NCI-H2196 treated with DMSO at 0.1 percent for 48 hours (cell line): ENCODE data around the gene TWF1.
A peak's percentile ranks its signal among the peaks of the same experiment; 100 is the strongest.
"Not testable (repeated sequence)": the region's sequence is repeated elsewhere in the genome, so short reads cannot be mapped to it uniquely, and the experiment has no call there.

Experiments
- DNase-seq: peaks from one replicate; lab custom pipeline; 2025; ENCODE audit not compliant: unreplicated experiment; lab: John Stamatoyannopoulos, UW

Gene TWF1

DNA sequence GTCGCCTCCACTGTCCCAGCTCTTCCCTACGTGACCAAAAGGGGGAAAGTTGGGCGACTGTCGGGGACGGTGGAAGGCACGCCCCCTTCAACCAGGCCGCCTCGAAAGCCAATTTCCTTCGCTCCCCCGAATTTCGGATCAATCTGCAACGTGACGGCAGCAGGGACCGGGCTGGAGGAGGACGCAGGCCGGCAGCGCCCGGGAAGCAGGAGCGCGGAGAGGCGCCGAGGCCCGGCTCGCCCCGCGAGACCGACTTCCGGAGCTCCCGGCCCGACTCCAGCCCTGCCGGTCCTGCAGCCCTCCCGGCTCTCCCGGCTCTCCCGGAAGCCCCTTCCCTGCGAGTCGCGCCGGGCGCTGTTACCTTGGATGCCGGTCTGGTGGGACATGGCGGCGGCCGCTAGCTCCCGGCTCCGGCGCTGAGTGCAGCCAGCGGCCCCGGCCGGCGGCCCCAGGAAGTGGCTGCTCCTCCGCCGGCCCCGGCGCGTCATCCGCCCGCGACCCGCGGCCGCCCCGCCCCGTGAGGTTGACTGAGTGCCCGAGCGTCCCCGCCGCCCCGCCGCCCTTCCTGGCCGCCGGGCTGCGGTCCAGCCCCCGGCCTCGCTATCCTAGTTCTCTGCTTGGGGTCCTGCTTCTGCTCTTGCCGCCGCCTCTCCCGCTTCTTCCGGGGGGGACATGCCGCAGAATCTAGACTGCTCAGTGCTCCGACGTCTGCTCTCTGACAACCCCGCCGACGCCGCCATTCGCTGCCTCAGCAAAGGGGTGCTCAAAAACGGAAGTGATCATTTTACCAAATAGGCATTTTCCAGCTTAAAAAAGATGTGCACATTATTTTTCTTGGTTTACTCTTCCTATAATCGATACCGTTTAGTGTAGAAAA lies at the start of gene TWF1:
Gene TWF1 (minus strand): TSS at position 458 of the 877 bp plus-strand sequence. CDS start 72 bp downstream, at position 386.
- peak; percentile 71 for DNase-seq

DNA sequence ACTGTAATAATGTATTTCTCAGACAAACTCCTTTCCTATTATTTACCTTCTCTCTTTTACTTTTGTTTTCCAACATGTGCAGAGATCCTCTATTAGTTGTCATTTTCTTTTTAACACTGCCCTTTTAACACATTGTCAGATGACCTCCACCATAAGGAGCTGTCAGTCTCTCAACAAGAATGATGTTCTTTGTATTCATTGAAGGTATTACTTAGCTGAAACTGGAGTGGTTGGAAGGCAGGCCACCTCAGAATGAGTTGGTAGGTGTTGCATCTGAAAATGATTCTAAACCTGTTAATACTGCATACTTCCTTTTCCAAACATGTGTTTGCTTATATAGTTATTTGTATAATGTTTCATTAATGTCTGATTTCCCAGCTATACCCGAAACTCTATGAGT lies 46.6 kb upstream of the TWF1 start:
- no peak for DNase-seq

GRCh38 chr12:43848786-43849185 lies 42.7 kb upstream of the TWF1 start:
- no peak for DNase-seq

GRCh38 chr12:43848226-43848507 lies 42.0 kb upstream of the TWF1 start:
- no peak for DNase-seq

DNA sequence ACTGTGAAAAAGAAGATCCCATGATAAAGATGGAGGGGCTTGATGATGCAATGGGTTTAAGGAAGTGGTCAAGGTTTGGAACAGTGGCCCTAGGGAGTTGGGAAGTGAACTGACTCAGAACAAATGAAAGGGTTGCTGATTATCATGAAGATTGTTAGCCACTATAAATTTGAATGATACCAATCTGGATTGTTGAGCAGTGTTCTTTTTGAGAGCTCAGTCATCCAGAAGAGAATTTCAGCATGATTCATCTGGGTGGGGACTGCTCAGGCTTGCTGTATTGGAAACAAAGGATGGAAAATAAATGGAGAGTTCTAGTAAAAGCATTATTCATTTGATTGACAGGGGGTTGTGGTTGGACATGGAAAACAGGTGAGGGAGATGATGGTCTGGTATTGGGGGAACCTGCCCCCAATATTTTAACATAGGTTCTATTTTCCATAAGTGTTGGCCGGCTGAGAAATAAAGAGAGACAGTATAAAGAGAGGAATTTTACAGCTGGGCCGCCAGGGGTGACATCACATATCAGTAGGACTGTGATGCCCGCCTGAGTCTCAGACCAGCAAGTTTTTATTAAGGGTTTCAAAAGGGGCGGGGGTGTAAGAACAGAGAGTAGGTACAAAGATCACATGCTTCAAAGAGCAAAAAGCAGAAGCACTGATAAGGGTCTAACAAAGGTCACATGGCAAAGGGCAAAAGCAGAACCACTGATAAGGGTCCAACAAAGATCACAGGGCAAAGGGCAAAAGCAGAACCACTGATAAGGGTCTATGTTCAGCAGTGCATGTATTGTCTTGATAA lies 41.5 kb upstream of the TWF1 start:
- not testable (repeated sequence) for DNase-seq

- no peak for DNase-seq
Observed at GRCh38 chr12:43842259-43842658, 36.1 kb upstream of the TWF1 start.

- DNase-seq, result no peak
Observed at GRCh38 chr12:43841253-43841652, 35.1 kb upstream of the TWF1 start.

GRCh38 chr12:43840338-43840737 lies 34.2 kb upstream of the TWF1 start:
- DNase-seq, result no peak

DNA sequence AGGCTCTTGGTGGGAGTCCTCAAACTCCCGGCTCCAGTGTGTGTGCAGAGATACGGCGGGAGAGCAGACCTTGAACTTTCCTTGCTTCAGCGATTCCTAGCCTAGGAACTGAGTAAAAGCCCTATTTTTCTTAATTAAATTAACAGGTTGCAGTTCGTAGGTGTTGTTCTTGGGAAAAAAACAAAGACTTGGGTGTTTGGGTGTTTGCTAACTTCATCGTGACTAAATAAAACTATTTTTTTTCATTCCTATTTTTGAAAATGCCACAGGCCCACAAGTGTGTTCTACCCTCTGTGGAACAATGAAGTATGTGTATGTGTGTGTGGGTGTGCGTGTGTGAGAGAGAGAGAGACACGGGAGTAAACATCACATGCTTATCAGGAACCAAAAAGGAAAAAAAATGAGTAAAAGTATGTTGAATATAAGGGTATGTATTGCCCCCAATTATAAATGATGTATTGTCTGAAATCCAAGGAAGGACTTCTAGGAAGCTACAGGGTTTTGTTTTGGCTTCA lies 30.4 kb upstream of the TWF1 start:
- DNase-seq, result no peak

- peak; percentile 11 for DNase-seq
Observed at GRCh38 chr12:43835656-43836474, 29.7 kb upstream of the TWF1 start, which contains the start of gene TMEM117. Gene TMEM117 (plus strand): TSS chr12:43836081.

- DNase-seq, result no peak
Observed at GRCh38 chr12:43835264-43835655, 29.1 kb upstream of the TWF1 start.

GRCh38 chr12:43832463-43833168 lies 26.5 kb upstream of the TWF1 start:
- no peak for DNase-seq

DNA sequence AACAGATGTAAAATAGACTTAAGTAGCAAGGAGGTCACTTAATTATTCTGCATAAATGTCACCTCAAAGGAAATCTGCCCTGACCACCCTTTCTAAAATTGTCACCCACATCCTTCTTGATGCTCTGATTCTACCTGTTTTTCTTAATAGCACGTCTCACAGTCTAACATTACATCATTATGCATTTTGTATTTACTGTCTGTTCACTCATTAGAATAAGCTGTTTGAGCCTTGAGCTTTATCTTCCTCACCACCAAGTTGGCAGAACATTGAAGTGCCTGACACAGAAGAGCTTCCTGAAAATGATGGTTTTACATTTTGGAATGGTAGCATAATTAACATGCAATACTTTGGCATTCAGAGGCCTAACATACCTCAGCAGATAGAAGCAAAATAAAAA lies 21.0 kb upstream of the TWF1 start:
- DNase-seq, result no peak

GRCh38 chr12:43826681-43827080 lies 20.6 kb upstream of the TWF1 start:
- DNase-seq, result no peak

DNA sequence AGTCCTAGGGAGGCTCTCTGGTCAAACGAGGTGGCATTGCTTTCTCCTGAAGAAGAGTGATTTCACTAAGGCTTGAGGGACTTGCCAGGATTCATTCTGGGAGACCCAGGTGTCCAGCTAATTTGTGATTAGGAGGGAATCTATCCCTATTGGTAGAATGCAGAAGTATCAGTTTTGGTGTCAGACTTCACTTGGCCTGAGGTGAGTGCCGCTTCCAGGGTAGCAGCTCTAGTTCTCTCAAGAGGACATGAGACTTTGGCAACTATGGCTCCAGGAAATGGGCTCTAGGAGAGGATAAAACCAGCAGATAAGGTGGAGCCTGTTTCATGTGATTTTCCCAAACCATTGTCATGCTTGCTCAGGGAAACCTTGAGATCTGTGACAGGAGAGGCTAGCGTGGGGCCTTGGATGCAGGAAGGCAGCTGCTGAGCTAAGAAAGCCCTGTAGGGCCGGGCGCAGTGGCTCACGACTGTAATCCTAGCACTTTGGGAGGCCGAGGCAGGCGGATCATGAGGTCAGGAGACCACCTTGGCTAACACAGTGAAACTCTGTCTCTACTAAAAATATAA lies 18.2 kb upstream of the TWF1 start:
- no peak for DNase-seq

DNA sequence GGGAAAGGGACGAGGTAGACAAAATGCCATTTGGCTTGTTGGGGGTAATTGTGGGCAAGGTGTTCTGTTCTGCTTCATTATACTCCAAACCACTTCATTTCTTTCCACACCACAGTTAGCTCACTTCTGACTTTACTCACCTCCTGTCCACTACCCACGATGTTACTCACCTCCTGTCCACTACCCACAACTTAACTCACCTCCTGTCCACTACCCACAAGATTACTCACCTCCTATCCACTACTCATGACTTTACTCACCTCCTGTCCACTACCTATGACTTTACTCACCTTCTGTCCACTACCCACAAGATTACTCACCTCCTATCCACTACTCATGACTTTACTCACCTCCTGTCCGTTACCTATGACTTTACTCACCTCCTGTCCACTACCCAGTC lies 10.1 kb upstream of the TWF1 start:
- no peak for DNase-seq

DNA sequence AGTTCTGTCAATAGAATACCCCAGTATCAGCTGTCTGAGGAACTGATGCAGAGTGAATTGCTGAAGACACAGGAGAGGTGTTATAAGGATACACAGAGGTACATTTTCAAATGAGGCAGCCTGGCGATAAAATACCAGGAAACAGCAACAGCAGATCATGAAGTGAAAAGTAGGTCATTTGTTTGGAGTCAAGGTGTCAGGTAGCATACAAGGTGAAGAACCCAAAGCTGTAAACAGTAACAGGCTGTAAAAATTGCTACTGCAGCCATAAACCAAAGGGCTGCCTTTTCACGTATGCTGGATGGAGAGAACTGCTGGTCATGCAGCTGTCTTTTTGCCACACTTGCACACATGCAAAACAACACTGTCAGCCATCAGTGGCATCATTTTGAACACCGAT lies 9.3 kb upstream of the TWF1 start:
- DNase-seq, result peak; percentile 8

DNA sequence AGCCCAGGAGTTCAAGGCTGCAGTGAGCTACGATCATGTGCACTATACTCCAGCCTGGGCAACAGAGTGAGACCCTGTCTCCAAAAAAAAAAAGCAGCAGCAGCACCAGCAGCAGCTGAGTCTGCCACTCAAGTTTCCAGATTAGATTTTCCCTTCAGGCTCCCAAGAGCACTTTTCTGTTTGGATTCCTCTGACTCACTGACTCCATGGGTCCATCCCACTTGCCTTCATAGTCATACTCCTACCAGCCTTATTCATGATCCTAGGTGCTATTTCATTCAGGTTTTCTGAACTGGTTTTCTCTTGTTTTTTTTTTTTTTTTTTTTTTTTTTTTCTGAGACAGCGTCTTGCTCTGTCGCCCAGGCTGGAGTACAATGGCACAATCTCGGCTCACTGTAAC lies 6.8 kb upstream of the TWF1 start:
- DNase-seq, result no peak

DNA sequence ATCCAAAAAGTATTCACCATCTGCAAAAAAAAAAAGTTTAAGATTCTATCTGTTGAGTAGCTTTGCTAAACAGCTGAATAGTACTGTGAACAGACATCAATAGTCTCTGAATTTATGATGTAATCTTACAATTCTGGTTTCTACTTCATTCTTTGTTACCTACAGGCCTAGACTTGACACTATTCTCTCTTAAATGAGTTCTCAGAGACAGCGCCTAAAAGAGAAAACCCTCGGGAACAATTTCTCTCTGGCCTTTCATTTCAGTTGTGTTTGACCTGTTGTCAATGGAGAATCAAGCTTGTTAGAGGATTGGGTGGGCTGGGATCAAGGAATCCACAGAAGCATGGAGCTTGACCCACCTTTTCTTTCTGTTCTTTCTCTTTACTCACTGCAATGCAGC lies 5.9 kb upstream of the TWF1 start:
- no peak for DNase-seq

DNA sequence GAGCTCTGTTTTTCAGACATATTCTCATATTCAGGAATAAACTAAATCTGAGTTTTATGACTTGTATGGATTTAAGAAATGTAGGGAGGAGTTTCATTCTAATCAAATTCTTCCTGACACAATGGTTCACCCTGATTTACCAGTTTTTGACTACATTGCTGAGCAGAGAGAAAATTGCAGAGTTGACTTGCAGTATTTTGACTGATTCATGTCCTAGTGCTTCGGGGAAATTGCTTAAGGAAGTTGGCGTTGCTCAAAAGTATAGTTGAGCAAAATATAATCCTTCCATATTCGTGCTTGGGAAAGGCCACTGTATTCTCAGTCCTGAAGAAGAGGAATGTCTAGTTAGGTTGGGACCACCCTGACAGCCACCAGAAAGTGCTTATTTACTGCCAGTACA lies 1.3 kb upstream of the TWF1 start:
- DNase-seq, result no peak
